ENCODE measurements around the gene PIK3C2G.
A peak's percentile ranks its signal among the peaks of the same experiment; 100 is the strongest.

Gene PIK3C2G

GRCh38 chr12:18427520-18427919 is 166.2 kb downstream of the PIK3C2G start:
- no peaks in the 10 kb centered on the region for H3K27me3 ChIP-seq (ENCODE audit: insufficient read depth, low read length, poor library complexity)
- no peak overlapping the region for H2AK5ac ChIP-seq (ENCODE audit: low read length)
- no peak overlapping the region for H4K5ac ChIP-seq (ENCODE audit: low read length)
- no peak overlapping the region for H3K4ac ChIP-seq (ENCODE audit: low read depth, low read length)
- WGBS (ENCODE audit: extremely low coverage, insufficient coverage, low lambda C conversion rate): no CpG with 5 or more reads among the region's 3 CpGs
- no peak overlapping the region for H3K27ac ChIP-seq (ENCODE audit: low read depth, low read length)
- H2BK5ac ChIP-seq (ENCODE audit: low read length): no peak overlapping the region
- no peak overlapping the region for H3K4me2 ChIP-seq (ENCODE audit: low read length)
- no peak for DNase-seq
- H2BK120ac ChIP-seq (ENCODE audit: low read depth, low read length): no peak overlapping the region
- no peak overlapping the region for H3K23ac ChIP-seq (ENCODE audit: low read length)
- no peak overlapping the region for H3K18ac ChIP-seq (ENCODE audit: low read length)
- no peak overlapping the region for H3K9ac ChIP-seq (ENCODE audit: low read length)
- no peaks in the 10 kb centered on the region for H3K79me1 ChIP-seq (ENCODE audit: low read length)
- no peak overlapping the region for H4K8ac ChIP-seq (ENCODE audit: low read depth, low read length)
- H3K79me2 ChIP-seq (ENCODE audit: control insufficient read depth, insufficient read depth, low read length): no peaks in the 10 kb centered on the region
- no peaks in the 10 kb centered on the region for H3K36me3 ChIP-seq (ENCODE audit: control insufficient read depth, insufficient read depth, low read length)
- no peak overlapping the region for H3K4me3 ChIP-seq (ENCODE audit: low read length)
- no peaks in the 10 kb centered on the region for H3K4me1 ChIP-seq (ENCODE audit: control insufficient read depth, low read depth, low read length)
- H3K56ac ChIP-seq (ENCODE audit: low read length): no peak overlapping the region
- no peak overlapping the region for H2BK15ac ChIP-seq (replicated peaks; ENCODE audit: low read depth)

- Histone ChIP-seq H3K4ac (ENCODE audit: low read depth, low read length) (no peak overlapping the region), H3K9ac (ENCODE audit: low read length) (no peak overlapping the region), H3K4me2 (ENCODE audit: low read length) (no peak overlapping the region), H2BK5ac (ENCODE audit: low read length) (no peak overlapping the region), H2BK15ac (replicated peaks; ENCODE audit: low read depth) (no peak overlapping the region), H3K79me2 (ENCODE audit: control insufficient read depth, insufficient read depth, low read length) (no peaks in the 10 kb centered on the region), H3K18ac (ENCODE audit: low read length) (no peak overlapping the region), H2AK5ac (ENCODE audit: low read length) (no peak overlapping the region), H3K4me1 (ENCODE audit: control insufficient read depth, low read depth, low read length) (no peaks in the 10 kb centered on the region), H4K8ac (ENCODE audit: low read depth, low read length) (no peak overlapping the region), H3K27ac (ENCODE audit: low read depth, low read length) (no peak overlapping the region), H3K56ac (ENCODE audit: low read length) (no peak overlapping the region), H2BK120ac (ENCODE audit: low read depth, low read length) (no peak overlapping the region), H3K23ac (ENCODE audit: low read length) (no peak overlapping the region), H4K5ac (ENCODE audit: low read length) (no peak overlapping the region), H3K27me3 (ENCODE audit: insufficient read depth, low read length, poor library complexity) (no peaks in the 10 kb centered on the region), H3K4me3 (ENCODE audit: low read length) (no peak overlapping the region), H3K79me1 (ENCODE audit: low read length) (no peaks in the 10 kb centered on the region), H3K36me3 (ENCODE audit: control insufficient read depth, insufficient read depth, low read length) (no peaks in the 10 kb centered on the region)
- DNase-seq: peak; percentile 37
- no CpG with 5 or more reads among the region's 2 CpGs for WGBS (ENCODE audit: extremely low coverage, insufficient coverage, low lambda C conversion rate)
Measured at GRCh38 chr12:18428416-18428815, 167.1 kb downstream of the PIK3C2G start.

- Histone ChIP-seq H3K79me1 (ENCODE audit: low read length) (no peaks in the 10 kb centered on the region), H3K36me3 (ENCODE audit: control insufficient read depth, insufficient read depth, low read length) (no peaks in the 10 kb centered on the region), H3K27me3 (ENCODE audit: insufficient read depth, low read length, poor library complexity) (no peaks in the 10 kb centered on the region), H2BK120ac (ENCODE audit: low read depth, low read length) (no peak overlapping the region), H2AK5ac (ENCODE audit: low read length) (no peak overlapping the region), H4K8ac (ENCODE audit: low read depth, low read length) (no peak overlapping the region), H3K4me2 (ENCODE audit: low read length) (no peak overlapping the region), H3K79me2 (ENCODE audit: control insufficient read depth, insufficient read depth, low read length) (no peaks in the 10 kb centered on the region), H2BK15ac (replicated peaks; ENCODE audit: low read depth) (no peak overlapping the region), H3K23ac (ENCODE audit: low read length) (no peak overlapping the region), H3K4ac (ENCODE audit: low read depth, low read length) (no peak overlapping the region), H2BK5ac (ENCODE audit: low read length) (no peak overlapping the region), H3K4me1 (ENCODE audit: control insufficient read depth, low read depth, low read length) (no peaks in the 10 kb centered on the region), H3K9ac (ENCODE audit: low read length) (no peak overlapping the region), H3K56ac (ENCODE audit: low read length) (no peak overlapping the region), H4K5ac (ENCODE audit: low read length) (no peak overlapping the region), H3K27ac (ENCODE audit: low read depth, low read length) (no peak overlapping the region), H3K18ac (ENCODE audit: low read length) (no peak overlapping the region), H3K4me3 (ENCODE audit: low read length) (no peak overlapping the region)
- WGBS (ENCODE audit: extremely low coverage, insufficient coverage, low lambda C conversion rate): no CpG with 5 or more reads among the region's 1 CpG
- no peak for DNase-seq
Measured at GRCh38 chr12:18429366-18429765, 168.0 kb downstream of the PIK3C2G start.

GRCh38 chr12:18430425-18431048 is 169.2 kb downstream of the PIK3C2G start:
- no CpG with 5 or more reads among the region's 3 CpGs for WGBS (ENCODE audit: extremely low coverage, insufficient coverage, low lambda C conversion rate)
- Histone ChIP-seq H3K4me3 (ENCODE audit: low read length) (no peak overlapping the region), H3K56ac (ENCODE audit: low read length) (no peak overlapping the region), H3K4me2 (ENCODE audit: low read length) (no peak overlapping the region), H2BK15ac (replicated peaks; ENCODE audit: low read depth) (no peak overlapping the region), H3K27ac (ENCODE audit: low read depth, low read length) (no peak overlapping the region), H3K27me3 (ENCODE audit: insufficient read depth, low read length, poor library complexity) (no peaks in the 10 kb centered on the region), H3K23ac (ENCODE audit: low read length) (no peak overlapping the region), H2BK5ac (ENCODE audit: low read length) (no peak overlapping the region), H3K36me3 (ENCODE audit: control insufficient read depth, insufficient read depth, low read length) (no peaks in the 10 kb centered on the region), H4K8ac (ENCODE audit: low read depth, low read length) (no peak overlapping the region), H3K79me2 (ENCODE audit: control insufficient read depth, insufficient read depth, low read length) (no peaks in the 10 kb centered on the region), H3K18ac (ENCODE audit: low read length) (no peak overlapping the region), H4K5ac (ENCODE audit: low read length) (no peak overlapping the region), H2BK120ac (ENCODE audit: low read depth, low read length) (no peak overlapping the region), H2AK5ac (ENCODE audit: low read length) (no peak overlapping the region), H3K9ac (ENCODE audit: low read length) (no peak overlapping the region), H3K4ac (ENCODE audit: low read depth, low read length) (no peak overlapping the region), H3K4me1 (ENCODE audit: control insufficient read depth, low read depth, low read length) (no peaks in the 10 kb centered on the region), H3K79me1 (ENCODE audit: low read length) (no peaks in the 10 kb centered on the region)
- DNase-seq: peak; percentile 61

GRCh38 chr12:18431771-18432170 is 170.5 kb downstream of the PIK3C2G start:
- Histone ChIP-seq H3K27ac (ENCODE audit: low read depth, low read length) (no peak overlapping the region), H3K4ac (ENCODE audit: low read depth, low read length) (no peak overlapping the region), H3K9ac (ENCODE audit: low read length) (no peak overlapping the region)

GRCh38 chr12:18432206-18432605 is 170.9 kb downstream of the PIK3C2G start:
- no peaks in the 10 kb centered on the region for H3K79me2 ChIP-seq (ENCODE audit: control insufficient read depth, insufficient read depth, low read length)
- no peaks in the 10 kb centered on the region for H3K4me1 ChIP-seq (ENCODE audit: control insufficient read depth, low read depth, low read length)
- H3K56ac ChIP-seq (ENCODE audit: low read length): no peak overlapping the region
- H3K27me3 ChIP-seq (ENCODE audit: insufficient read depth, low read length, poor library complexity): no peaks in the 10 kb centered on the region
- no peak overlapping the region for H4K8ac ChIP-seq (ENCODE audit: low read depth, low read length)
- no peak overlapping the region for H4K5ac ChIP-seq (ENCODE audit: low read length)
- no peaks in the 10 kb centered on the region for H3K79me1 ChIP-seq (ENCODE audit: low read length)
- H3K4me2 ChIP-seq (ENCODE audit: low read length): no peak overlapping the region
- no peak overlapping the region for H3K4ac ChIP-seq (ENCODE audit: low read depth, low read length)
- H3K9ac ChIP-seq (ENCODE audit: low read length): no peak overlapping the region
- no peak overlapping the region for H2BK5ac ChIP-seq (ENCODE audit: low read length)
- no peaks in the 10 kb centered on the region for H3K36me3 ChIP-seq (ENCODE audit: control insufficient read depth, insufficient read depth, low read length)
- no peak overlapping the region for H2AK5ac ChIP-seq (ENCODE audit: low read length)
- no peak overlapping the region for H2BK15ac ChIP-seq (replicated peaks; ENCODE audit: low read depth)
- H3K27ac ChIP-seq (ENCODE audit: low read depth, low read length): no peak overlapping the region
- H2BK120ac ChIP-seq (ENCODE audit: low read depth, low read length): no peak overlapping the region
- H3K4me3 ChIP-seq (ENCODE audit: low read length): no peak overlapping the region
- no peak overlapping the region for H3K18ac ChIP-seq (ENCODE audit: low read length)
- H3K23ac ChIP-seq (ENCODE audit: low read length): no peak overlapping the region
- DNase-seq: no peak

More at GRCh38 chr12:18431771-18432170, 170.5 kb downstream of the PIK3C2G start:
- Histone ChIP-seq H3K23ac (ENCODE audit: low read length) (no peak overlapping the region), H2BK15ac (replicated peaks; ENCODE audit: low read depth) (no peak overlapping the region), H4K5ac (ENCODE audit: low read length) (no peak overlapping the region), H3K18ac (ENCODE audit: low read length) (no peak overlapping the region), H3K36me3 (ENCODE audit: control insufficient read depth, insufficient read depth, low read length) (no peaks in the 10 kb centered on the region), H2BK120ac (ENCODE audit: low read depth, low read length) (no peak overlapping the region), H3K56ac (ENCODE audit: low read length) (no peak overlapping the region), H3K79me2 (ENCODE audit: control insufficient read depth, insufficient read depth, low read length) (no peaks in the 10 kb centered on the region), H3K4me3 (ENCODE audit: low read length) (no peak overlapping the region), H2BK5ac (ENCODE audit: low read length) (no peak overlapping the region), H3K27me3 (ENCODE audit: insufficient read depth, low read length, poor library complexity) (no peaks in the 10 kb centered on the region), H4K8ac (ENCODE audit: low read depth, low read length) (no peak overlapping the region), H3K79me1 (ENCODE audit: low read length) (no peaks in the 10 kb centered on the region), H3K4me1 (ENCODE audit: control insufficient read depth, low read depth, low read length) (no peaks in the 10 kb centered on the region), H3K4me2 (ENCODE audit: low read length) (no peak overlapping the region), H2AK5ac (ENCODE audit: low read length) (no peak overlapping the region)
- no peak for DNase-seq
